H9 (cell line): Measurements from ENCODE around the gene SYP. TPM values are rescaled to one million over a fixed set of nuclear protein-coding genes. Genes with fewer than 3 reads are reported as not detected.

ENCODE experiments used
- DNase-seq: peaks from one replicate; pipeline ENCODE4 v3.0.0-alpha.2; 2017
- H2AFZ ChIP-seq: one replicate; pipeline ENCODE4 v1.6.1; 2013; ENCODE audit warnings: mild to moderate bottlenecking, low read length, control low read depth, moderate library complexity
- H2AK5ac ChIP-seq: 2 replicates; pipeline ENCODE4 v1.6.1; 2013; ENCODE audit warnings: low read length, control low read depth, mixed read lengths; ENCODE audit not compliant: insufficient read length
- H2BK120ac ChIP-seq: one replicate; pipeline ENCODE4 v1.6.1; 2013; ENCODE audit warnings: low read depth, mild to moderate bottlenecking, low read length, control low read depth, inconsistent platforms; ENCODE audit not compliant: poor library complexity, severe bottlenecking
- H2BK12ac ChIP-seq: 2 replicates; pipeline ENCODE4 v1.6.1; 2013; ENCODE audit warnings: low read length, control low read depth, mixed read lengths, low read depth; ENCODE audit not compliant: insufficient read length
- H2BK15ac ChIP-seq: 2 replicates; pipeline ENCODE4 v1.6.1; 2013; ENCODE audit warnings: low read depth, low read length, control low read depth
- H2BK20ac ChIP-seq: one replicate; pipeline ENCODE4 v1.6.1; 2013; ENCODE audit warnings: low read depth, mild to moderate bottlenecking, low read length, control low read depth, inconsistent platforms; ENCODE audit not compliant: poor library complexity, severe bottlenecking
- H2BK5ac ChIP-seq: 2 replicates; pipeline ENCODE4 v1.6.1; 2013; ENCODE audit warnings: low read length, control low read depth, mixed read lengths; ENCODE audit not compliant: insufficient read length
- H3K14ac ChIP-seq: 2 replicates; pipeline ENCODE4 v1.6.1; 2013; ENCODE audit warnings: low read length, control low read depth; ENCODE audit not compliant: insufficient read depth
- H3K18ac ChIP-seq: 2 replicates; pipeline ENCODE4 v1.6.1; 2013; ENCODE audit warnings: low read depth, mild to moderate bottlenecking, mixed read lengths, low read length, control low read depth; ENCODE audit not compliant: insufficient read length
- H3K23ac ChIP-seq: 2 replicates; pipeline ENCODE4 v1.6.1; 2013; ENCODE audit warnings: low read length, control low read depth, mixed read lengths, low read depth; ENCODE audit not compliant: insufficient read length
- H3K23me2 ChIP-seq: 2 replicates; pipeline ENCODE4 v1.6.1; 2013; ENCODE audit warnings: low read depth, mild to moderate bottlenecking, mixed read lengths, low read length, control low read depth; ENCODE audit not compliant: insufficient read length, poor library complexity, severe bottlenecking
- H3K27ac ChIP-seq: 2 replicates; pipeline ENCODE4 v1.5.1; 2013; ENCODE audit warnings: low read length, control low read depth, mixed read lengths, low read depth; ENCODE audit not compliant: insufficient read length
- H3K27me3 ChIP-seq: 2 replicates; pipeline ENCODE4 v1.6.1; 2013; ENCODE audit warnings: low read length, control low read depth, inconsistent platforms; ENCODE audit not compliant: insufficient read depth
- H3K4ac ChIP-seq: 2 replicates; pipeline ENCODE4 v1.6.1; 2013; ENCODE audit warnings: low read depth, mild to moderate bottlenecking, control low read depth, inconsistent platforms, low read length, moderate library complexity
- H3K4me1 ChIP-seq: 2 replicates; pipeline ENCODE4 v1.6.1; 2013; ENCODE audit warnings: low read length, control low read depth, inconsistent platforms; ENCODE audit not compliant: insufficient read depth
- H3K4me2 ChIP-seq: 2 replicates; pipeline ENCODE4 v1.6.1; 2013; ENCODE audit warnings: low read length, control low read depth, mixed read lengths; ENCODE audit not compliant: insufficient read length, insufficient read depth
- H3K56ac ChIP-seq: 2 replicates; pipeline ENCODE4 v1.6.1; 2013; ENCODE audit warnings: low read depth, mild to moderate bottlenecking, mixed read lengths, low read length, control low read depth; ENCODE audit not compliant: insufficient read length
- H3K79me1 ChIP-seq: 2 replicates; pipeline ENCODE4 v1.6.1; 2013; ENCODE audit warnings: low read depth, mild to moderate bottlenecking, moderate library complexity, low read length, control low read depth, inconsistent platforms; ENCODE audit not compliant: insufficient read depth, poor library complexity, severe bottlenecking
- H3K79me2 ChIP-seq: 2 replicates; pipeline ENCODE4 v1.6.1; 2013; ENCODE audit warnings: low read length, control low read depth, inconsistent platforms; ENCODE audit not compliant: insufficient read depth
- H3K9ac ChIP-seq: 2 replicates; pipeline ENCODE4 v1.6.1; 2013; ENCODE audit warnings: low read length, control low read depth, mixed read lengths; ENCODE audit not compliant: insufficient read length; ENCODE audit errors: extremely low read depth
- H3K9me3 ChIP-seq: one replicate; pipeline ENCODE4 v1.6.1; 2013; ENCODE audit warnings: low read depth, low read length, inconsistent platforms; ENCODE audit not compliant: control insufficient read depth
- H3T11ph ChIP-seq: one replicate; pipeline ENCODE4 v1.6.1; 2013; ENCODE audit warnings: mild to moderate bottlenecking, low read length, control low read depth, inconsistent platforms
- H4K20me1 ChIP-seq: one replicate; pipeline ENCODE4 v1.6.1; 2013; ENCODE audit not compliant: control insufficient read depth, insufficient read length, insufficient read depth
- H4K5ac ChIP-seq: 2 replicates; pipeline ENCODE4 v1.6.1; 2013; ENCODE audit warnings: low read depth, mild to moderate bottlenecking, mixed read lengths, low read length, control low read depth; ENCODE audit not compliant: insufficient read length
- H4K8ac ChIP-seq: replicated peaks from 2 replicates; pipeline ENCODE4 v1.6.1; 2013; ENCODE audit warnings: low read length, control low read depth, mixed read lengths, low read depth; ENCODE audit not compliant: insufficient read length
- H4K91ac ChIP-seq: 2 replicates; pipeline ENCODE4 v1.6.1; 2013; ENCODE audit warnings: low read depth, mild to moderate bottlenecking, moderate library complexity, mixed read lengths, low read length, control low read depth; ENCODE audit not compliant: insufficient read length
- H3K27ac Mint-ChIP-seq, 3 experiments: 2 replicates in 2 of 3; 3 replicates in 1 of 3; pipeline ENCODE4 v1.8.0; 2020 to 2021; ENCODE audit warnings: mixed read lengths in 3 of 3, mild to moderate bottlenecking in 1 of 3, moderate library complexity in 1 of 3
- H3K27me3 Mint-ChIP-seq: 2 replicates; pipeline ENCODE4 v1.8.0; 2021; ENCODE audit warnings: low read depth, mild to moderate bottlenecking, moderate library complexity, mixed read lengths
- H3K36me3 Mint-ChIP-seq, 3 experiments: 2 replicates in 2 of 3; 3 replicates in 1 of 3; pipeline ENCODE4 v1.8.0; 2020 to 2021; ENCODE audit warnings: low read depth in 3 of 3, mixed read lengths in 3 of 3; ENCODE audit not compliant: insufficient read depth in 1 of 3
- H3K4me1 Mint-ChIP-seq, 2 experiments: 2 replicates each; pipeline ENCODE4 v1.8.0; 2020; ENCODE audit warnings: mixed read lengths in 2 of 2
- H3K4me3 Mint-ChIP-seq, 2 experiments: 2 replicates in 1 of 2; 3 replicates in 1 of 2; pipeline ENCODE4 v1.8.0; 2020 to 2021; ENCODE audit warnings: mild to moderate bottlenecking in 2 of 2, mixed read lengths in 2 of 2, moderate library complexity in 1 of 2
- H3K9me3 Mint-ChIP-seq, 2 experiments: 2 replicates in 1 of 2; 3 replicates in 1 of 2; pipeline ENCODE4 v1.8.0; 2020; ENCODE audit warnings: mild to moderate bottlenecking in 2 of 2, mixed read lengths in 2 of 2, moderate library complexity in 1 of 2
- WGBS: extraction: QIAGEN DNeasy Blood & Tissue Kit; methylation state at CpG from one replicate; pipeline ENCODE4 v1.1.7; 2013; ENCODE audit warnings: missing lambda C conversion rate, low lambda C conversion rate, mixed read lengths; ENCODE audit not compliant: insufficient read length; ENCODE audit errors: extremely low coverage; 5-methylcytosine and 5-hydroxymethylcytosine counted together
- total RNA-seq: library from RNA; stranded (reverse); gene quantifications from 2 replicates; pipeline ENCODE4 v1.2.1, GENCODE V29; 2021
- TF ChIP-seq, protein P1 (sequence below): fragments of 200-600 bp; sonication (generic); conservative IDR thresholded peaks from 3 replicates; pipeline ENCODE4 v1.8.0; 2021; ENCODE audit warnings: antibody characterized with exemption, mild to moderate bottlenecking

Gene SYP
- total RNA-seq, 1 experiment from 2014 or later = 1.8 TPM

DNA sequence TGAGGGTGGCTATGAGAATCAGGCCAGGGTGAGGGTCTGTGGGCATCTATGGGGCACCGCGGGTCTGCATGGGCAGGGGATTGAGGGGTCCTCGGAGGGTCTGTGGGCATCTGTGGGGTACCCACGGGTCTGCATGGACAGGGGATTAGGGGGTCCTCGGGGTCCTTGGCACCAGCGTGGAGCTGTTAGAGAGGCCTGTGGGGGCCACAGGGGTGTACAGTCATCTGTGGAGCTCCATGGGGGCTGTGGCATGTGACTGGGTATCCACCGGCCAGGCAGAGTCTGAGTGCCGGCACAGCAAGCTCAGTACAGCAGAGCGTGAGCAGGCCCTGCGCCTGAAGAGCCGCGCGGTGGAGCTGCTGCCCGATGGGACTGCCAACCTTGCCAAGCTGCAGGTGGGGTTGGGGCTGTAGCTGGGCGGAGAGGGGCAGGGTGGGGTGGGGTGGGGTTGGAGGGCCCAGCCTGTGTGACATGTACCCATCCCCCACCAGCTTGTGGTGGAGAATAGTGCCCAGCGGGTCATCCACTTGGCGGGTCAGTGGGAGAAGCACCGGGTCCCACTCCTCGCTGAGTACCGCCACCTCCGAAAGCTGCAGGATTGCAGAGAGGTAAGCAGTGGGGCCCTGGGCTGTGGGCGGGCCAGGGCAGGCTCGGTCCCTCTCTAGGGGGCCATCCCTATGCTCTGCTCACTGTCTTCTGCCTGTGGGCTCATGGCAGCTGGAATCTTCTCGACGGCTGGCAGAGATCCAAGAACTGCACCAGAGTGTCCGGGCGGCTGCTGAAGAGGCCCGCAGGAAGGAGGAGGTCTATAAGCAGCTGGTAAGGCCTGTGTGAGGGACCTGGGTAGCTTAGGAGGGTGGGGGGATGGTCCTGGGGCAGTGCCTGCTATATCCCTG is 48.2 kb upstream of the SYP start:
- Mint-ChIP-seq H3K4me1 (no peaks in the 10 kb centered on the region), H3K27ac (no peak overlapping the region), H3K36me3 (peaks cover 17 to 49% (median 26%) of the 10 kb centered on the region in 3 experiments), H3K27me3 (no peaks in the 10 kb centered on the region; the same call in 1 of the 2 replicates), H3K9me3 (peaks cover 70 to 82% of the 10 kb centered on the region in 2 experiments), H3K4me3 (no peak overlapping the region)
- Histone ChIP-seq H3K27me3 (no peaks in the 10 kb centered on the region), H3K79me2 (no peaks in the 10 kb centered on the region), H2BK20ac (no peak overlapping the region), H4K91ac (no peak overlapping the region), H3T11ph (no peak overlapping the region), H3K4ac (no peak overlapping the region), H2BK120ac (no peak overlapping the region), H3K9ac (no peak overlapping the region), H3K56ac (no peak overlapping the region), H2BK5ac (no peak overlapping the region), H4K20me1 (no peaks in the 10 kb centered on the region), H2BK12ac (no peak overlapping the region), H3K18ac (no peak overlapping the region), H3K79me1 (no peaks in the 10 kb centered on the region), H3K9me3 (peaks cover 30% of the 10 kb centered on the region), H3K4me1 (no peaks in the 10 kb centered on the region), H2AFZ (no peak overlapping the region), H4K5ac (no peak overlapping the region), H3K14ac (no peak overlapping the region), H2AK5ac (no peak overlapping the region), H2BK15ac (no peak overlapping the region), H4K8ac (no peak overlapping the region), H3K23me2 (no peaks in the 10 kb centered on the region), H3K27ac (no peak overlapping the region), H3K23ac (no peak overlapping the region), H3K4me2 (no peak overlapping the region)
- no CpG with 5 or more reads among the region's 28 CpGs for WGBS
- DNase-seq = no peak
- TF ChIP-seq, protein P1, sequence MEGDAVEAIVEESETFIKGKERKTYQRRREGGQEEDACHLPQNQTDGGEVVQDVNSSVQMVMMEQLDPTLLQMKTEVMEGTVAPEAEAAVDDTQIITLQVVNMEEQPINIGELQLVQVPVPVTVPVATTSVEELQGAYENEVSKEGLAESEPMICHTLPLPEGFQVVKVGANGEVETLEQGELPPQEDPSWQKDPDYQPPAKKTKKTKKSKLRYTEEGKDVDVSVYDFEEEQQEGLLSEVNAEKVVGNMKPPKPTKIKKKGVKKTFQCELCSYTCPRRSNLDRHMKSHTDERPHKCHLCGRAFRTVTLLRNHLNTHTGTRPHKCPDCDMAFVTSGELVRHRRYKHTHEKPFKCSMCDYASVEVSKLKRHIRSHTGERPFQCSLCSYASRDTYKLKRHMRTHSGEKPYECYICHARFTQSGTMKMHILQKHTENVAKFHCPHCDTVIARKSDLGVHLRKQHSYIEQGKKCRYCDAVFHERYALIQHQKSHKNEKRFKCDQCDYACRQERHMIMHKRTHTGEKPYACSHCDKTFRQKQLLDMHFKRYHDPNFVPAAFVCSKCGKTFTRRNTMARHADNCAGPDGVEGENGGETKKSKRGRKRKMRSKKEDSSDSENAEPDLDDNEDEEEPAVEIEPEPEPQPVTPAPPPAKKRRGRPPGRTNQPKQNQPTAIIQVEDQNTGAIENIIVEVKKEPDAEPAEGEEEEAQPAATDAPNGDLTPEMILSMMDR = no peak
